GM10266 (cell line): ENCODE measurements around the gene PYY.
"Not testable (repeated sequence)": the region's sequence is repeated elsewhere in the genome, so short reads cannot be mapped to it uniquely, and the experiment has no call there.

Experiments used
- DNase-seq: peaks from one replicate; pipeline ENCODE4 v3.0.0; 2012; ENCODE audit errors: extremely low spot score
- TF ChIP-seq, protein P1 (sequence below): IDR thresholded peaks from 2 replicates; pipeline ENCODE4 v1.5.1; 2012; ENCODE audit warnings: mild to moderate bottlenecking, low read depth; ENCODE audit not compliant: control insufficient read depth, insufficient read depth; ENCODE audit errors: missing control alignments

The PYY gene

DNA sequence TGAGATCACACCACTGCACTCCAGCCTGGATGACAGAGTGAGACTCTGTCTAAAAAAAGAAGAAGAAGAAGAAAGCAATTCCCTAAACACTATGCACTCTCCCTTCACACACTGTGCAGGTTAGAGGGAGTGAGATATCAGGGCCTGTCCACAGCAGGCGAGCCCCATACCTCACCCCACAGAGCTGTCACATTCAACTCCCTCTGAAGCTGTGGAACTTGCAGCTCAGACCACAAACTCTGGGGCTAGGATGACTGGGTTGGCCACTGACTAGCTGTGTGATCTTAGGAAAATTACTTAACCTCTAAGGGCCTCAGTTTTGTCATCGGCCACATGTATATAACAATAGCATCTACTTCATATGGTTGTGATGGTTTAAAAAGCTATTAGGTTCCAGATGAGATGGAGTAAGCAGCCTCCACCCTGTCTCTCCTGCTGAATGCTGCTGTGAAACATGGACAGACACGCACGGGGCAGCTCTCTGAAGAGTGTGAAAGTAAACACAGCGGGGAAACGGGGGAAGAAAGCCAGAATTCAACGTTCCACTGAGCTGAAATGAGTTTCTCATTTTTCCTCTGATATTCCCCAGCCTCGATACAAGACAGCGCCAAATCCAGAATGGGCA lies 13.6 kb upstream of the PYY start:
- no peak for DNase-seq
- TF ChIP-seq, protein P1, sequence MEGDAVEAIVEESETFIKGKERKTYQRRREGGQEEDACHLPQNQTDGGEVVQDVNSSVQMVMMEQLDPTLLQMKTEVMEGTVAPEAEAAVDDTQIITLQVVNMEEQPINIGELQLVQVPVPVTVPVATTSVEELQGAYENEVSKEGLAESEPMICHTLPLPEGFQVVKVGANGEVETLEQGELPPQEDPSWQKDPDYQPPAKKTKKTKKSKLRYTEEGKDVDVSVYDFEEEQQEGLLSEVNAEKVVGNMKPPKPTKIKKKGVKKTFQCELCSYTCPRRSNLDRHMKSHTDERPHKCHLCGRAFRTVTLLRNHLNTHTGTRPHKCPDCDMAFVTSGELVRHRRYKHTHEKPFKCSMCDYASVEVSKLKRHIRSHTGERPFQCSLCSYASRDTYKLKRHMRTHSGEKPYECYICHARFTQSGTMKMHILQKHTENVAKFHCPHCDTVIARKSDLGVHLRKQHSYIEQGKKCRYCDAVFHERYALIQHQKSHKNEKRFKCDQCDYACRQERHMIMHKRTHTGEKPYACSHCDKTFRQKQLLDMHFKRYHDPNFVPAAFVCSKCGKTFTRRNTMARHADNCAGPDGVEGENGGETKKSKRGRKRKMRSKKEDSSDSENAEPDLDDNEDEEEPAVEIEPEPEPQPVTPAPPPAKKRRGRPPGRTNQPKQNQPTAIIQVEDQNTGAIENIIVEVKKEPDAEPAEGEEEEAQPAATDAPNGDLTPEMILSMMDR = no peak

DNA sequence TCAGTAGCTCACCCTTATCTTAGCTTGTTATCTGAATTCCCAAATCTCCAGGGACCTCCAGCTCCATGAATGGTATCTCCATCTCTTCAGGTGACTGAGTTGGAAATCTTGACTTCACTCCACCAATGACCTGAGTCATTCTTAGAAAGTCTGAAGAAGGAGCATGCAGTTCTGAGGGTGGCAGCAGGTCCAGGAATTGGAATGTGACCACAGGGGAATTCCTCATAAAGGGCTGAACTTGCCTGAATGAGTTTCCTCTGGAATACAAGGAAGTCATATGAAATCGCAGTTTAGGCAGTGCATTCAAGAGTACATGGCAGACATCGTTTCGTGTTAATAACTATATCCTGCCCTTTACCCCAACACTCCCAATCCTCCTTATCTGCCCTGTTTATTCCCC lies 12.5 kb upstream of the PYY start:
- TF ChIP-seq, protein P1 = no peak
- no peak for DNase-seq

DNA sequence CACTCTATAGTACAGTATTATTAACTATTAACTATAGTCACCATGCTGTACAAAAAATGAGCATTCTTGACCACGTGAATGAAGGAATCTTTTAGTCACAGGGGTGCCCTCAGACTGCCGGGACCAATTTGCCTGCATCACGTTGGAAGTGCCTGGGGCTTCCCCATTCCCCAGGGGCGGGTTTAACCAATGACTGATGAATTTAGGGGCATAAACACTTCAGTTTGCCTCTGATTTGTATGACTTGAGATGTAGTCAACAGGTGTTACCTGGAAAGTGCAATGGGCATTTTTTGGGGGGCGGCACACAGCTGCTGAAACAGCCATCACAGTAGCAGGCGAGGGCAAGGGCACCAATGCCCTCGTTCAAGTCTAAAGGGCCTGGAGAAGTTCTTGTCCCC lies 8.7 kb upstream of the PYY start:
- TF ChIP-seq, protein P1 = no peak
- no peak for DNase-seq

DNA sequence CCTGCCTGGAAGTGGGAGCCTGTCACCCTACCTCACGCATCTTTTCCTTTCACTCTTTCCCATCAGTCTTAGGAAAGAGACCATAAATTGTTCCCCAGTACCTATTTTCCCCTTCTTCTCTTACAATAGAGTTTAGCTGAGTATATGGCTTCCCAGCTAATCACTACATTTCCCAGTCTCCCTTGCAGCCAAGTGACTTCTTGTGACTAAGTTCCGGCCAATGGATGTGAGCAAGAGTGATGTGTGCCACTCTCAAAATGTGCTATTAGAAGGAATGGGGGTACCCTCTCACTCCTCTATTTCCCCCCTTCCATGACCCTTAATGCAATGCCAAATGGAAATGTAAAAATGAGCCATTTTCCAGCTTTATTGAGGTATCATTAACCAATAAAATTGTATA lies 8.2 kb upstream of the PYY start:
- TF ChIP-seq, protein P1 = no peak
- DNase-seq = no peak

DNA sequence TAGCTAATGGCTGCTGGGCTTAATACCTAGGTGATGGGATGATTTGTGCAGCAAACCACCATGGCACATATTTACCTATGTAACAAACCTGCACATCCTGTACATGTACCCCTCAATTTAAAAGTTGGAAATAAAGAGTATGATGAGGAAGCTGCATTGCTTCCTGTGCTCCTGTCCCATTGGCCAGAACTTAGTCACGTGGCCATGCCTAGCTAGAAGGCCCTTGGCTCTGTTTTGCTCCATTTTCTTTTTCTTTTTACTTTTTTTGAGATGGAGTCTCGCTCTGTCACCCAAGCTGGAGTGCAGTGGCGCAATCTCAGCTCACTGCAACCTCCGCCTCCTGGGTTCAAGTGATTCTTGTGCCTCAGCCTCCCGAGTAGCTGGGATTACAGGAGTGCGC lies 7.6 kb upstream of the PYY start:
- DNase-seq = not testable (repeated sequence)

DNA sequence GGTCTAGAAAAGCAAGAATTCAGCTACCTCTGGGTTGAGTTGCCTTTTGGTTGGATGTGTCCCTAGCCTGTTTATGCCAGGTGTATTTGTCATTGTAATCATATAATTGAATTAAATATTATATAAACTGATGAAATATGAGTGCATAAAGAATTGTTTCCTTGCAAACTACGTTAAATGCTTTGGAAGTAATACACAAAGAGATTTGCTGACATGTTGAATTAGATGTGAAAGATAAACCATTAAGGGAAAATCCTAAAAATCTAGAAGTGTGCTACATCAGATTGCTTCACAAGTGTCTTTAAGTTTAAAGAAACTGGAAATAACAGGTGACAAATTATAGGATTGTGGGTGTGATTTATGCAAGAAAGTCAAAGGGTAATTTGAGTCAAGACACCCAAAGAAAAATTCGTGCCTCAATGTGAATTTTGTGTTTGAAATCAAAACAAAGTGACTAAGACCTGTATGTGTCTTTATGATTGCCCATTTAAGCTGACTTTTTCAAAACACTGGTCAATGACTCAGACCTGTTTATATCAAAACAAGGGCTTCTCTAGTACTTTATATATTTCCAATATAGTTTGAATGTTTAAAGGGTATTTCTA lies 5.1 kb upstream of the PYY start:
- TF ChIP-seq, protein P1 = no peak

DNA sequence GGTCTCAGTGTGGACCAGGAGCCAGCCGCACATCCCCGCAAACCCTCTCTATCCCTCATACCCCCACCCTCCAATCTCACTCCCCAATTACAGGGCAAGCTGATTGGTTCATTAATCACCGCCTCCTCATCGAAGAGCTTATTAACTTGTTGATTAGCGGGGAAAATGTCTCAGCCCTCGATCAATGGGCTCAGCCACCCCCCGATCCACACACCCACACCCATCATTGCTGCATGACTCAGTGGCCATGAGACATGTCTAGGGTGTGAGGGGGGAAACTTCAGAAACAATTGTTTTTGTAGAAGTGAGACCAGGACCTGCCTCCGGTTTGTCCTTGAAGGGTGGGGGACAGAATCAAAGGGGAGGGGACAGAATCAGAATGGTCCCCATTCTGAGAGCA lies 2.5 kb upstream of the PYY start:
- DNase-seq = no peak
- TF ChIP-seq, protein P1 = no peak

More for the DNA sequence above, 5.1 kb upstream of the PYY start:
- DNase-seq = no peak
